ENCODE data around the gene FPR3.
"Not testable (repeated sequence)": the region's sequence is repeated elsewhere in the genome, so short reads cannot be mapped to it uniquely, and the experiment has no call there.

FPR3 gene, protein sequence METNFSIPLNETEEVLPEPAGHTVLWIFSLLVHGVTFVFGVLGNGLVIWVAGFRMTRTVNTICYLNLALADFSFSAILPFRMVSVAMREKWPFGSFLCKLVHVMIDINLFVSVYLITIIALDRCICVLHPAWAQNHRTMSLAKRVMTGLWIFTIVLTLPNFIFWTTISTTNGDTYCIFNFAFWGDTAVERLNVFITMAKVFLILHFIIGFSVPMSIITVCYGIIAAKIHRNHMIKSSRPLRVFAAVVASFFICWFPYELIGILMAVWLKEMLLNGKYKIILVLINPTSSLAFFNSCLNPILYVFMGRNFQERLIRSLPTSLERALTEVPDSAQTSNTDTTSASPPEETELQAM

GRCh38 chr19:51794885-51795490 is at the start of gene FPR3:
FPR3 (plus strand) TSS chr19:51795157; CDS start chr19:51823749, 28,592 bp downstream.
- no peak for DNase-seq (ENCODE audit: insufficient read length, low spot score)
- no peak for FAIRE-seq

DNA sequence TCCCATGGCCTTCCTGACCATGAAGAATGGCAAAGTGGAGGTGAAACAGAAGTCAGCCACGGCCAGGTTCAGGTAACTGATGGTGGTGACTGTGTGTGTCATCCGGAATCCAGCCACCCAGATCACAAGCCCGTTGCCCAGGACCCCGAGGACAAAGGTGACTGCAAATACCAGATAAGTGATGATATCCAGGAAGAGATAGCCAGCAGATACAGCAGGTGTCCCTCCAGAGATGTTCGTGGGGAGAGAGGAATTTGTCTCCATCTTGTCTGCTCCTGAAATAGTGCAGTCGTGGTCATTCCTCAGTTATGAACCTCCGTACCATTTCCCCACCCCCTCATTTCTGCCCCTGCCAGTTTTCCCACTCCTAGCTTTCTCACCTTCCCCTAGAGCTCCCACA is 48.2 kb upstream of the FPR3 start:
- FAIRE-seq (no peak), DNase-seq (ENCODE audit: insufficient read length, low spot score) (no peak)

GRCh38 chr19:51749979-51750378 is 45.0 kb upstream of the FPR3 start:
- no peak for DNase-seq (ENCODE audit: insufficient read length, low spot score)
- no peak for FAIRE-seq

DNA sequence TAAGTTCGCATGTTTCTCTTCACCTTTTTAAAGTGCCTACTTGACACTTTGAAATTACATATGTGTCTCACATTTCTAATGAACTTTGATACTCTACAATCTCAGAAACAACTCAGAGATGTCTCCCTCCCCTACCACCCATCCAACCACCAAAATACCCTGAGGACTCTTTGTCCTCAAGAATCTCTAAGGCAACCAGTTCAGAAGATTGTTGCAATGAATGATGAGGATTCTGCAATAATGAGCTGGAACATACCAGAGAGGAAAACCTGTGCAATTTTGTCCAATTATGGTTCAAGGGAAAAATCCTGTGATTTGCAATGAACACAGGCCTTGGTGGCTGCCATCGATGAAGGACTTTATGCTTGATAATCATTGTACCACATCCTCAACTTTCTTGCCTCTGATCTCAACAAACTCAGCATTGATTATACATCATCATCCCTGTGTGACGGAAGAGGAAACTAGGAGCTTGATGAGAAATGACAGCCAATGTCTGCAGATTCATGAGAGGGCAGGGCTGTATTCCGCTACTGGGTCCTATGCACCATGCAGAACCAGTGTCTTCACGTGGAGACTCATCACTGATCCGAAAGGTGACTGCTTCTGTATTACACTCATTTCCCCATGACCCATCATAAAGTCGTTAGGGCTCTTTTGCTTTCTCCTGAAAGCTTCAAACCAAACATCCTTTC is 44.4 kb upstream of the FPR3 start:
- no peak for DNase-seq (ENCODE audit: insufficient read length, low spot score)
- FAIRE-seq: no peak

DNA sequence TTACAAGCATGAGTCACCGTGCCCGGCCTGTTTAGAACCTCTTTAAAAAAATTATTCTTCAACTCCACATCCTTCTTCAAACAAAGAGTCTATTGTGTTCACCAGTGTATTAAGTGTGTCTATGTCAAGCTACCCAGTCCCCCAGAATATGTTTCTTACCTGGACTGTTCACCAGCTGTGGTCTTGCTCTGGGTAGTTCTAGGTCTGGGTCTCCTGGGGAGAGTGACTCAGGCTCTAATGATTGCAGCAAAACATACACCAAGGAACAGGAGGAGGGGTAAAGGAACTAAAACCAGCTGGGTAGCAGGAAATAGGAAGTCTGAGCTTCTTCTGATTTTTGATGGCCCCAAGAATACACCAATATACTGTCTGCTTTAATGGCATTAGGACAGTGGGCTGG is 43.3 kb upstream of the FPR3 start, which contains the start of gene FPR1:
TSS of gene FPR1 (minus strand) at position 224 of the 400 bp plus-strand sequence. CDS start 4,884 bp downstream, outside the sequence.
- FAIRE-seq (no peak), DNase-seq (ENCODE audit: insufficient read length, low spot score) (no peak)

GRCh38 chr19:51754109-51754508 is 40.8 kb upstream of the FPR3 start:
- no peak for DNase-seq (ENCODE audit: insufficient read length, low spot score)
- no peak for FAIRE-seq

DNA sequence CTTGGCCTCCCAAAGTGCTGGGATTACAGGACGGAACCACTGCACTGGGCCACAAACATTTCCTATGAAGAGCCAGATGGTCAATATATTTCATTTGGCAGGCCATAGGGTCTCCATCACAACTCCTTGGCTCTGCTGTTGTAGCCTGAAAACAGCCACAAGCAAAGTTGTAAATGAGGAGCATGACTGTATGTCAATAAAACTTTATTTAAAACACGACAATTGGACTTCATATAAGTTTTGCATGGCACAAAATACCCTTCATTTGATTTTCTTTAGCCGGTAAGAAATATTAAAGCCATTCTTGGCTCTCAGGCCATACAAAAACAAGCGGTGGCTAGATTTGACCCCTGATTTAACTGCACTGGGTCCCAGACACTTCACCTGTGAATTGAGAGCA is 40.2 kb upstream of the FPR3 start:
- no peak for DNase-seq (ENCODE audit: insufficient read length, low spot score)
- no peak for FAIRE-seq

- FAIRE-seq (no peak), DNase-seq (ENCODE audit: insufficient read length, low spot score) (no peak)
These were observed 39.4 kb upstream of the FPR3 start for GRCh38 chr19:51755571-51755970.

DNA sequence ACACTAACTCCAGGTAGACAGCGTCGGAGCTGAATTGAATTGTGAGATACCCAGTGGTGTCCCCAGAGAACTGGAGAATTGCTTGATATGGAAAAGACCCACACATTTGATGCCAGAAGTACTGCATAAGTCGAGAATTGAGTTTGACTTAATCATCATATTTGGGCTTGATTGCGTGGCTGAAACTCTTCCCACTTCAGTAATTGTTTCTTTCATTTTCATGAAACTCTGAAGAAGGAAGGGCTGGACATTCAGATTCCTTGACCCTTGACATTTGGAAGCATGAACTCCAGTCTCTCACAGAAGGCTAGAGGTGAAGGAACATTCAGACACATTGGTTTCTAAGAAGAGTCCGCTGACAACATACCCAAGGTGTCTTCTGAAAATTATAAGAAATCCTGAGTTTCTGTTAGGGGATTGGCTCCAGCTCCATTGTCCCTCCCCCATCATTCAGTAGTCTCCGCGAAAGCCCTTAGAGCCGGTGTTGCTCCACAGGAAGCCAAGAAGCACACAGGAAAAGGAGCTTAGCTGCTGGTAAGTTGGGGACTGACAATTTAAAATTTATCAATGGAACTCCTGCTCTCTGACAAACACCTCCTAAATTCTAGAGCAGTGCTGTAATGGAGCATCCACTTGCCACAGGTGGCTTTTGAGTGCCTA is 34.1 kb upstream of the FPR3 start, which contains the start of gene FPR2:
TSS of gene FPR2 (plus strand) at position 484 of the 660 bp plus-strand sequence. CDS start 7,479 bp downstream, outside the sequence.
- no peak for DNase-seq (ENCODE audit: insufficient read length, low spot score)
- no peak for FAIRE-seq

- FAIRE-seq (no peak), DNase-seq (ENCODE audit: insufficient read length, low spot score) (no peak)
These were observed 33.3 kb upstream of the FPR3 start for GRCh38 chr19:51761696-51762095.

DNA sequence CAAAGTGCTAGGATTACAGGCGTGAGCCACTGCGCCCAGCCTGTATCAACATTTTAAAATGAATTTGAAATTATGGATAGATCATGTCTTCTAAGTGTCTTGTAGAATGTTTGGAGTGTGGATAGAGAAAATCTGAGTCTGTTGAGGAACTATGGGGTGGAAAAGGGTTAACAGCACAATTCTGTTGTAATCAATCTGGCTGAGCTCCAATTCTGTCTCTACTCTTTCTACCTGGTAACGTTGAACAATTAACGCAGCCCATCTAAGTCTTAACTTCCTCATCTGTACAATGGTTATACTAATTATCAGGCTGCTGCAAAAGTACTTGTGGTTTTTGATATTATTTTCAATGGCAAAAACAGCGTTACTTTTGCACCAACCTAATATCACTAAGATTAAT is 29.9 kb upstream of the FPR3 start:
- FAIRE-seq (no peak), DNase-seq (ENCODE audit: insufficient read length, low spot score) (no peak)

- FAIRE-seq: no peak
- DNase-seq (ENCODE audit: insufficient read length, low spot score): no peak
These were observed 28.5 kb upstream of the FPR3 start for GRCh38 chr19:51766461-51766860.

GRCh38 chr19:51771376-51772130 is 23.4 kb upstream of the FPR3 start:
- no peak for FAIRE-seq
- DNase-seq (ENCODE audit: insufficient read length, low spot score): no peak

DNA sequence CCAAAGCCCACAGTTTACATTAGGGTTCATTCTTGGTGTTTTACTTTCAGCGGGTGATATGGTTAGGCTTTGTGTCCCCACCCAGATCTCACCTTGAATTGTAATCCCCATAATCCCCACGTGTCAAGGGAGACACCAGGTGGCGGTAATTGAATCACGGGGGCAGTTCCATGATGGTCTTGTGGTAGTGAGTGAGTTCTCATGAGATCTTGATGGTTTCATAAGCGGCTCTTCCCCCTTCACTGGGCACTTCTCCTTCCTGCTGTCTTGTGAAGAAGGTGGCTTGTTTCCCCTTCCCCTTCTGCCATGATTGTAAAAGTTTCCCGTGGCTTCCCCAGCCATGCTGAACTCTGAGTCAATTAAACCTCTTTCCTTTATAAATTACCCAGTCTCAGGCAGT is 22.0 kb upstream of the FPR3 start:
- no peak for DNase-seq (ENCODE audit: insufficient read length, low spot score)
- FAIRE-seq: no peak

- FAIRE-seq; DNase-seq (ENCODE audit: insufficient read length, low spot score): not testable (repeated sequence)
These were observed 18.4 kb upstream of the FPR3 start for GRCh38 chr19:51776561-51776960.

- DNase-seq (ENCODE audit: insufficient read length, low spot score) (peak; percentile 10), FAIRE-seq (peak; percentile 73)
These were observed 17.1 kb upstream of the FPR3 start for GRCh38 chr19:51777570-51778462.

- no peak for DNase-seq (ENCODE audit: insufficient read length, low spot score)
- FAIRE-seq: no peak
These were observed 15.8 kb upstream of the FPR3 start for GRCh38 chr19:51779181-51779580.

DNA sequence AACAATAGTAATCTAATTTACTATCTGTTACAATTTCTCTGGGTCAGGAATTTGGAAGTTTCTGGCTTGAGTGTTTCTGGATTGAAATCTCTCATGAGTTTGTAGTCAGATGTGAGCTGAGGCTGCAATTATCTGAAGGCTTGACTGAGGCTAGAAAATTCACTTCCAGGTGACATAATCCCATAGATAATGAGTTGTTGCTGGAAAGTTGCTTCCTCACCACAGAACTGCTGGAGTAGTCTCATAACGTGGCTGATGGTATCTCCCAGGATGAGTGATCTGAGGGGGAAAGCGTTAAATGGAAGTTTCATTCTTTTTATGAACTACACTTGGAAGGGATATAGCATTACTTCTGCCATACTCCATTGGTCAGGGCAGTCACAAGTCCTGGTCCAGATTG is 15.3 kb upstream of the FPR3 start:
- FAIRE-seq: no peak
- DNase-seq (ENCODE audit: insufficient read length, low spot score): no peak

- no peak for DNase-seq (ENCODE audit: insufficient read length, low spot score)
- FAIRE-seq: no peak
These were observed 14.7 kb upstream of the FPR3 start for GRCh38 chr19:51780270-51780669.
